Smooth muscle cell (in vitro differentiated cells): Measurements from ENCODE around the gene PRCC. TPM values are rescaled to one million over a fixed set of nuclear protein-coding genes. Genes with fewer than 3 reads are reported as not detected.

Experiments
- DNase-seq: peaks from one replicate; lab custom pipeline; 2025; ENCODE audit not compliant: unreplicated experiment; lab: John Stamatoyannopoulos, UW
- H2AFZ ChIP-seq: fragments of 200-600 bp; sonication (generic); 2 replicates; pipeline ENCODE4 v1.6.0; 2016; ENCODE audit warnings: antibody characterized with exemption, low read depth, mild to moderate bottlenecking
- H3F3A ChIP-seq: fragments of 200-600 bp; sonication (generic); 2 replicates; pipeline ENCODE4 v1.6.0; 2017; ENCODE audit warnings: antibody characterized with exemption, low read depth
- H3K27ac ChIP-seq: fragments of 200-600 bp; sonication (generic); 2 replicates; pipeline ENCODE4 v1.5.1; 2016; ENCODE audit warnings: low read depth, mild to moderate bottlenecking
- H3K27me3 ChIP-seq: fragments of 200-600 bp; sonication (generic); 2 replicates; pipeline ENCODE4 v1.6.1; 2016; ENCODE audit warnings: low read depth, mild to moderate bottlenecking
- H3K36me3 ChIP-seq: fragments of 200-600 bp; sonication (generic); 2 replicates; pipeline ENCODE4 v1.5.1; 2016; ENCODE audit warnings: low read depth
- H3K4me1 ChIP-seq: fragments of 200-600 bp; sonication (generic); 2 replicates; pipeline ENCODE4 v1.5.1; 2016; ENCODE audit warnings: low read depth
- H3K4me2 ChIP-seq: fragments of 200-600 bp; sonication (generic); 2 replicates; pipeline ENCODE4 v1.6.0; 2016; ENCODE audit warnings: mild to moderate bottlenecking
- H3K4me3 ChIP-seq: fragments of 200-600 bp; sonication (generic); 2 replicates; pipeline ENCODE4 v1.5.1; 2016; ENCODE audit warnings: mild to moderate bottlenecking
- H3K79me2 ChIP-seq: fragments of 200-600 bp; sonication (generic); 2 replicates; pipeline ENCODE4 v1.6.0; 2016; ENCODE audit warnings: low read depth, mild to moderate bottlenecking
- H3K9ac ChIP-seq: fragments of 200-600 bp; sonication (generic); 2 replicates; pipeline ENCODE4 v1.6.0; 2016; ENCODE audit warnings: low read depth
- H3K9me3 ChIP-seq: fragments of 200-600 bp; sonication (generic); replicated peaks from 2 replicates; pipeline ENCODE4 v1.5.1; 2016; ENCODE audit warnings: low read depth
- H4K20me1 ChIP-seq: fragments of 200-600 bp; sonication (generic); 2 replicates; pipeline ENCODE4 v1.6.0; 2016; ENCODE audit warnings: low read depth
- WGBS: methylation state at CpG from one replicate; pipeline ENCODE4 v1.1.7; 2016; ENCODE audit warnings: low lambda C conversion rate; 5-methylcytosine and 5-hydroxymethylcytosine counted together
- polyA plus RNA-seq: library from polyadenylated mRNA; unstranded; fragments of >200 nt; fragmentation: Nextera tagmentation; extraction: Ambion mirVana; gene quantifications from 2 replicates; pipeline ENCODE4 v1.2.1, GENCODE V29; 2016
- total RNA-seq: library from RNA; depleted of rRNA; stranded (reverse); fragments of >200 nt; gene quantifications from 2 replicates; pipeline ENCODE4 v1.2.3, GENCODE V29; 2014
- TF ChIP-seq, protein P1 (sequence below): fragments of 200-600 bp; sonication (generic); IDR thresholded peaks from 2 replicates; pipeline ENCODE4 v1.5.1; 2017; ENCODE audit warnings: borderline replicate concordance, mild to moderate bottlenecking, antibody characterized with exemption; ENCODE audit not compliant: insufficient read depth, poor library complexity, severe bottlenecking

PRCC gene
- total and polyA plus RNA-seq, 2 experiments from 2014 or later, result 37.7 to 68.7 TPM

DNA sequence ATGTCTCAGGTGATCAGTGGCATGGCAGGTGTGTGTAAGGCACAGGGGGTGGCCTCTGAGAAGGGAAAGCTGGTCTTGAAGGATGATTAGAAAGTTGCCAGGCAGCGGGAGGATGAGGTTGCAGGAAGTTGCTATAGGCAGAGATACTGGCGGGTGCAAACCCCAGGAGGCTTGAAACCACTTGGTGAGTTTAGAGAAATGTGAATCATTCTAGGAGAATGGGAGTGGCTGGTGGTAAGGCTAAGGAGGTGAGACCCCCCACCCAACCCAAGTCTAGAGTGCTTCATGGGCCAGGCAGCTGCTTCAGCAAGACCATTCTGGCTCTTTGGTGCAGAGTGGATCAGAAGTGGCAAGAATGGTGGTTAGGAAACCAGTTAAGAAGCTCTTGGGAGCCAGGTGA, 40.3 kb downstream of the PRCC start:
- Histone ChIP-seq H3K4me1 (peaks cover 14% of the 10 kb centered on the region), H3K27me3 (no peaks in the 10 kb centered on the region), H3K4me3 (no peak overlapping the region), H3K27ac (no peak overlapping the region), H2AFZ (no peak overlapping the region), H3K9me3 (no peaks in the 10 kb centered on the region), H3F3A (peaks cover 22% of the 10 kb centered on the region), H3K36me3 (no peaks in the 10 kb centered on the region), H3K9ac (no peak overlapping the region), H3K4me2 (no peak overlapping the region), H3K79me2 (no peaks in the 10 kb centered on the region), H4K20me1 (peaks cover 4% of the 10 kb centered on the region)
- DNase-seq, result no peak
- TF ChIP-seq, protein P1, sequence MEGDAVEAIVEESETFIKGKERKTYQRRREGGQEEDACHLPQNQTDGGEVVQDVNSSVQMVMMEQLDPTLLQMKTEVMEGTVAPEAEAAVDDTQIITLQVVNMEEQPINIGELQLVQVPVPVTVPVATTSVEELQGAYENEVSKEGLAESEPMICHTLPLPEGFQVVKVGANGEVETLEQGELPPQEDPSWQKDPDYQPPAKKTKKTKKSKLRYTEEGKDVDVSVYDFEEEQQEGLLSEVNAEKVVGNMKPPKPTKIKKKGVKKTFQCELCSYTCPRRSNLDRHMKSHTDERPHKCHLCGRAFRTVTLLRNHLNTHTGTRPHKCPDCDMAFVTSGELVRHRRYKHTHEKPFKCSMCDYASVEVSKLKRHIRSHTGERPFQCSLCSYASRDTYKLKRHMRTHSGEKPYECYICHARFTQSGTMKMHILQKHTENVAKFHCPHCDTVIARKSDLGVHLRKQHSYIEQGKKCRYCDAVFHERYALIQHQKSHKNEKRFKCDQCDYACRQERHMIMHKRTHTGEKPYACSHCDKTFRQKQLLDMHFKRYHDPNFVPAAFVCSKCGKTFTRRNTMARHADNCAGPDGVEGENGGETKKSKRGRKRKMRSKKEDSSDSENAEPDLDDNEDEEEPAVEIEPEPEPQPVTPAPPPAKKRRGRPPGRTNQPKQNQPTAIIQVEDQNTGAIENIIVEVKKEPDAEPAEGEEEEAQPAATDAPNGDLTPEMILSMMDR, result no peak
- WGBS, result 100% methylated on average over 2 of the region's 2 CpGs

DNA sequence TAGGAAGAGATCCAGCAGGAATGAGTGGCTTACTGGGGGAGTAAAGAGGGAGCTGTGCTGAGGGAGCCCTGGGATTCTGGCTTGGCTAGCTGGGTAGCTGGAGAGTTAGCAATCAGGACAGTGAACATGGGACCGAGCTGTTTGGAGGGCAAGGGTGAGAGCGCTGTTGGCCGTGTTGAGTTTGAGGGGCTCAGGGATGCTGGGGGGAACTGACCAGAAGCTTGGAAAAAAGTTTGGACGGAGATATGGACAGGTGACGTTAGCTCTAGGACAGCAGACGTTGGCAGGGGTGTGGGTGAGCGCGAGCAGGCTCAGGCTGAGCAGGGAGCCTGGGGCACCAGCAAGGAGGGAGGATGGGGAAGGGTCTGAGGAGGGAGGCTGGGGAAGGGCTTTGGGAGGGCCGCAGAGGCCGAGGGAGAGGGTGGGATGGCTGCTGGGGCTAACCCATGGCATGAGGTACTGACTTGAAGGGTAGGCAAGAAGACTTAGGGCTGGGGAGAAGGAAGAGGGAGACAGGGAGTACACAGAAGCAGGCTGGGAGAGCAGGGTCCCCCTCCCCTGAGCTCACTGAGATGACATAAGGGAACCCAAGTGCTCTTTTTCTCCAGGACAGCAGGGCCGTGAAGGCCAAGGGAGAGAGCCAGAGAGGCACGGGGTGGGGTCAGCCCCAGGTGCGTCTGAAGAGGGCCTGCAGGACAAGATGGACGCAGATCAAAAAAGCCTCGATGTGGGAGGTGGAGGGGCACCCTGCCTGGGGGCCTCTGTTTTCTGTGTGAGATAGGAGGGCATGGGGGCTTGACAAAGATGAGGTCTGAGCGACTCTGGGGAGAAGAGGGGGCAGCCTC, 41.1 kb downstream of the PRCC start:
- H4K20me1 ChIP-seq, result peaks cover 4% of the 10 kb centered on the region
- no peak overlapping the region for H3K9ac ChIP-seq
- H3F3A ChIP-seq, result peaks cover 22% of the 10 kb centered on the region
- no peak for DNase-seq
- H3K9me3 ChIP-seq, result no peaks in the 10 kb centered on the region
- H3K27ac ChIP-seq, result no peak overlapping the region
- no peaks in the 10 kb centered on the region for H3K79me2 ChIP-seq
- H3K4me2 ChIP-seq, result no peak overlapping the region
- no peaks in the 10 kb centered on the region for H3K36me3 ChIP-seq
- H3K4me1 ChIP-seq, result peaks cover 20% of the 10 kb centered on the region
- H3K4me3 ChIP-seq, result no peak overlapping the region
- no peaks in the 10 kb centered on the region for H3K27me3 ChIP-seq
- WGBS, result 97% methylated on average over 16 of the region's 16 CpGs
- no peak overlapping the region for H2AFZ ChIP-seq
- TF ChIP-seq, protein P1, result no peak

DNA sequence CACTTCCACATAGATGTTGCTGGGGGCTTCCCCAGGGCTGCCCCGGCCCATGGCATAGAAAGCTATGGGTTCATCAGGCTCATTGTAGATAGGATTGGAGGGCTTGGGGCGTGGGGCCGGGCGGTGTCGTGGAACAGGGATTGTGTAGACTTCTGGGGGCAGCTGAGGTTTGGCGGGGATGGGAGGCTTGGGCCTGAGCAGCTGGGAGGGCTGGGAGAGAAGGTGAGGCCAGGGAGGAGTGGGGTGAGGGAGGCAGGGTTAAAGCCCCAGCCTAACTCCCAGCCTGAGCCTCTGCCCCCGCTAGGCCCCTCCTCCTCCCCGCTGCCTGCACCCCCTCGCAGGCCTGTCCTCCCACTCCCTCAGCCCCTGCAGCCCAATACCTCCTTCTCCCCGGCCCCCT, 41.9 kb downstream of the PRCC start:
- TF ChIP-seq, protein P1, result no peak
- H3K9ac ChIP-seq, result no peak overlapping the region
- H3K79me2 ChIP-seq, result no peaks in the 10 kb centered on the region
- H3K4me3 ChIP-seq, result no peak overlapping the region
- WGBS, result 96% methylated on average over 7 of the region's 10 CpGs
- H3K9me3 ChIP-seq, result no peaks in the 10 kb centered on the region
- DNase-seq, result no peak
- H3K36me3 ChIP-seq, result no peaks in the 10 kb centered on the region
- no peaks in the 10 kb centered on the region for H3K27me3 ChIP-seq
- H4K20me1 ChIP-seq, result peaks cover 4% of the 10 kb centered on the region
- H3K4me1 ChIP-seq, result peaks cover 20% of the 10 kb centered on the region
- no peak overlapping the region for H3K27ac ChIP-seq
- H2AFZ ChIP-seq, result no peak overlapping the region
- H3K4me2 ChIP-seq, result no peak overlapping the region
- H3F3A ChIP-seq, result peaks cover 21% of the 10 kb centered on the region
